Keratinocyte (primary cell): ENCODE data around the gene ADCY10. TPM values are rescaled to one million over a fixed set of nuclear protein-coding genes. Genes with fewer than 3 reads are reported as not detected.

Source experiments
- DNase-seq: peaks from one replicate; pipeline ENCODE4 v3.0.0-alpha.2; 2011; ENCODE audit warnings: low read depth, missing footprints, low spot score
- FAIRE-seq: peaks from 2 replicates; lab custom pipeline; 2011; peaks lifted over from hg19 to GRCh38; lab: Jason Lieb, UNC
- H2AFZ ChIP-seq: 2 replicates; pipeline ENCODE4 v1.6.0; 2012; ENCODE audit warnings: low read length, control low read depth, inconsistent platforms; ENCODE audit not compliant: control insufficient read depth
- H3K27ac ChIP-seq: 2 replicates; pipeline ENCODE4 v1.5.1; 2011; ENCODE audit warnings: low read length; ENCODE audit not compliant: control insufficient read depth, insufficient read depth
- H3K27me3 ChIP-seq: 3 replicates; pipeline ENCODE4 v1.6.0; 2011; ENCODE audit warnings: low read length; ENCODE audit not compliant: control insufficient read depth, insufficient read depth; ENCODE audit errors: extremely low read depth
- H3K36me3 ChIP-seq, 2 experiments: 2 replicates in 1 of 2; 3 replicates in 1 of 2; pipeline ENCODE4 v1.5.1; 2011; ENCODE audit warnings: low read length in 2 of 2, mild to moderate bottlenecking in 1 of 2; ENCODE audit not compliant: control insufficient read depth in 2 of 2, insufficient read depth in 2 of 2; ENCODE audit errors: extremely low read depth in 1 of 2
- H3K4me1 ChIP-seq: 3 replicates; pipeline ENCODE4 v1.5.1; 2011; ENCODE audit warnings: low read length; ENCODE audit not compliant: control insufficient read depth, insufficient read depth; ENCODE audit errors: extremely low read depth
- H3K4me2 ChIP-seq: 3 replicates; pipeline ENCODE4 v1.6.0; 2011; ENCODE audit warnings: low read depth, low read length; ENCODE audit not compliant: control insufficient read depth, insufficient read depth; ENCODE audit errors: extremely low read depth
- H3K4me3 ChIP-seq, 3 experiments: fragments of 200-600 bp in 1 of 3; sonication (generic) in 1 of 3; 2 replicates in 2 of 3; 3 replicates in 1 of 3; pipeline ENCODE4 v1.5.1; 2011 to 2016; ENCODE audit warnings: low read length in 3 of 3, mild to moderate bottlenecking in 3 of 3, control low read depth in 2 of 3, inconsistent platforms in 1 of 3, low read depth in 1 of 3, mixed read lengths in 1 of 3, mixed run types in 1 of 3, moderate library complexity in 1 of 3; ENCODE audit not compliant: control insufficient read depth in 2 of 3, insufficient read depth in 2 of 3; ENCODE audit errors: extremely low read depth in 1 of 3
- H3K79me2 ChIP-seq: 2 replicates; pipeline ENCODE4 v1.6.0; 2012; ENCODE audit warnings: low read length; ENCODE audit not compliant: control insufficient read depth, insufficient read depth
- H3K9ac ChIP-seq: 3 replicates; pipeline ENCODE4 v1.6.0; 2011; ENCODE audit warnings: low read length; ENCODE audit not compliant: control insufficient read depth, insufficient read depth; ENCODE audit errors: extremely low read depth
- H3K9me1 ChIP-seq: 3 replicates; pipeline ENCODE4 v1.6.0; 2011; ENCODE audit warnings: low read length; ENCODE audit not compliant: control insufficient read depth, insufficient read depth; ENCODE audit errors: extremely low read depth
- H3K9me3 ChIP-seq: 2 replicates; pipeline ENCODE4 v1.5.1; 2012; ENCODE audit warnings: low read depth, low read length; ENCODE audit not compliant: control insufficient read depth
- H4K20me1 ChIP-seq: 3 replicates; pipeline ENCODE4 v1.6.0; 2011; ENCODE audit warnings: low read length; ENCODE audit not compliant: control insufficient read depth, insufficient read depth; ENCODE audit errors: extremely low read depth
- CTCF ChIP-seq, 3 experiments: IDR thresholded peaks in 1 of 3; conservative IDR thresholded peaks in 1 of 3; optimal IDR thresholded peaks in 1 of 3; 2 replicates in 2 of 3; 3 replicates in 1 of 3; pipeline versions ENCODE3 to v1.5.1; 2011; ENCODE audit warnings: low read length in 3 of 3, mild to moderate bottlenecking in 3 of 3, moderate library complexity in 2 of 3, control low read depth in 1 of 3, inconsistent platforms in 1 of 3; ENCODE audit not compliant: insufficient read depth in 2 of 3; ENCODE audit errors: extremely low read depth in 1 of 3
- EZH2 ChIP-seq: IDR thresholded peaks from one replicate; pipeline ENCODE4 v1.6.1; 2012; ENCODE audit warnings: inconsistent platforms, mild to moderate bottlenecking, low read length, moderate library complexity
- dilution Hi-C: fragments of 300-500 bp; cut with MboI; formaldehyde crosslinking; loops from one replicate; pipeline ENCODE4 v1.7.0; 2020; ENCODE audit warnings: low sequenced_read_pairs; ENCODE audit not compliant: extremely low pct_ligation_motif_present
- polyA plus RNA-seq, 5 experiments: library from polyadenylated mRNA; depleted of rRNA in 3 of 5; stranded (reverse) in 3 of 5; stranded (forward) in 1 of 5; unstranded in 1 of 5; fragments of >200 nt; gene quantifications; 1 replicate in 1 of 5; 2 replicates in 3 of 5; 3 replicates in 1 of 5; pipeline versions ENCODE4 v1.2.1 to v1.2.3, GENCODE V29; 2011 to 2012; ENCODE audit warnings: missing spikeins in 2 of 5, low read depth in 1 of 5, low replicate concordance in 1 of 5

ADCY10 gene
- polyA plus RNA-seq, 1 donor (not counting 4 experiments of a cell fraction or from before 2014, with no cell fraction given) = 0.04 TPM

- H3K9me3 ChIP-seq = no peaks in the 10 kb centered on the region
- no peak overlapping the region for H3K4me3 ChIP-seq
- FAIRE-seq (no peak), DNase-seq (no peak)
- H3K4me2 ChIP-seq = no peak overlapping the region
- dilution Hi-C loops = no loop called here
- H3K4me1 ChIP-seq = no peaks in the 10 kb centered on the region
- no peak overlapping the region for H3K27ac ChIP-seq
- no peaks in the 10 kb centered on the region for H3K79me2 ChIP-seq
- H3K9ac ChIP-seq = no peak overlapping the region
- H2AFZ ChIP-seq = no peak overlapping the region
- H4K20me1 ChIP-seq = no peaks in the 10 kb centered on the region
- H3K36me3 ChIP-seq = no peaks in the 10 kb centered on the region
- no peak for TF ChIP-seq CTCF (optimal IDR thresholded peaks at IDR 0.05 in 1 of 3, IDR thresholded peaks at IDR 0.05 in 1 of 3, conservative IDR thresholded peaks at IDR 0.05 in 1 of 3; ENCODE audit: extremely low read depth in 1 of 3, insufficient read depth in 2 of 3, low read length in 3 of 3)
- no peak for TF ChIP-seq EZH2
- H3K9me1 ChIP-seq = no peaks in the 10 kb centered on the region
- H3K27me3 ChIP-seq = no peaks in the 10 kb centered on the region
Observed at GRCh38 chr1:167812972-167813371, 101.0 kb downstream of the ADCY10 start.

- Histone ChIP-seq H3K27me3 (no peaks in the 10 kb centered on the region), H3K4me3 (no peak overlapping the region), H3K36me3 (no peaks in the 10 kb centered on the region), H3K79me2 (no peaks in the 10 kb centered on the region), H2AFZ (no peak overlapping the region), H4K20me1 (no peaks in the 10 kb centered on the region), H3K9ac (no peak overlapping the region), H3K9me1 (no peaks in the 10 kb centered on the region), H3K4me1 (no peaks in the 10 kb centered on the region), H3K9me3 (no peaks in the 10 kb centered on the region), H3K27ac (no peak overlapping the region), H3K4me2 (no peak overlapping the region)
- DNase-seq (no peak), FAIRE-seq (no peak)
- TF ChIP-seq EZH2 (no peak), CTCF (optimal IDR thresholded peaks at IDR 0.05 in 1 of 3, IDR thresholded peaks at IDR 0.05 in 1 of 3, conservative IDR thresholded peaks at IDR 0.05 in 1 of 3; ENCODE audit: extremely low read depth in 1 of 3, insufficient read depth in 2 of 3, low read length in 3 of 3) (no peak)
- dilution Hi-C loops = no loop called here
Observed at GRCh38 chr1:167808690-167809089, 105.2 kb downstream of the ADCY10 start.
